Vagina (tissue), 2 donors: ENCODE results near the gene GPX1.
A peak's percentile ranks its signal among the peaks of the same experiment; 100 is the strongest.

Source experiments
- POLR2AphosphoS5 ChIP-seq, 2 donors: sonication (generic); formaldehyde crosslinking; IDR thresholded peaks; one replicate each; pipeline ENCODE4 v1.9.0; 2017; ENCODE audit warnings: antibody characterized with exemption in 2 of 2, mild to moderate bottlenecking in 2 of 2, low read depth in 1 of 2; ENCODE audit not compliant: insufficient read depth in 1 of 2
- TF ChIP-seq, protein P1 (sequence below), 3 experiments: fragments of 450-650 bp in 2 of 3; fragments of 200-600 bp in 1 of 3; sonication (generic) in 1 of 3; IDR thresholded peaks; one replicate each; pipeline ENCODE4 v1.5.1; 2017 to 2019; ENCODE audit warnings: antibody characterized with exemption in 3 of 3, mild to moderate bottlenecking in 2 of 3, moderate library complexity in 2 of 3

DNA sequence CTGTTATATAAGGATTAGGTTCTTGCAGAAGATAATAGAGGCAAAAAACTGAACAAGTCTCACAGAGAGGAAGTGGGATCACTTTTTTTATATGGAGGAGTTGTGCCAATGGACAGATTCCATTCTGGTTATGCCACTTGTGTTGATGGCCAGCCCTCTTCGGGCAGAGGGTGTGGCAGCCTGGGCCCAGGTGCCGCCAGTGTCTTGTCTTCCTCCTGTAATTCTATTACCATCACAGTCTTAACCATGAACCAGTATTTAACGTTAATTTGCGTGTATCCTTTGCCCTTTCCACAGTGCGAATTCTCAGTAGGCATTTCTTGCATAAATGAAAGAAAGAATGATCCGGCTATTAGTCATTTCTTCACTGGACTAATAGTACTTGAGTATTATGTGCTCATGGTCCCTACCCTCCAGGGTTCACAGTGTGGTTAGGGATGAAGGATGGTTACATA lies 11.3 kb downstream of the GPX1 start:
- TF ChIP-seq, protein P1, sequence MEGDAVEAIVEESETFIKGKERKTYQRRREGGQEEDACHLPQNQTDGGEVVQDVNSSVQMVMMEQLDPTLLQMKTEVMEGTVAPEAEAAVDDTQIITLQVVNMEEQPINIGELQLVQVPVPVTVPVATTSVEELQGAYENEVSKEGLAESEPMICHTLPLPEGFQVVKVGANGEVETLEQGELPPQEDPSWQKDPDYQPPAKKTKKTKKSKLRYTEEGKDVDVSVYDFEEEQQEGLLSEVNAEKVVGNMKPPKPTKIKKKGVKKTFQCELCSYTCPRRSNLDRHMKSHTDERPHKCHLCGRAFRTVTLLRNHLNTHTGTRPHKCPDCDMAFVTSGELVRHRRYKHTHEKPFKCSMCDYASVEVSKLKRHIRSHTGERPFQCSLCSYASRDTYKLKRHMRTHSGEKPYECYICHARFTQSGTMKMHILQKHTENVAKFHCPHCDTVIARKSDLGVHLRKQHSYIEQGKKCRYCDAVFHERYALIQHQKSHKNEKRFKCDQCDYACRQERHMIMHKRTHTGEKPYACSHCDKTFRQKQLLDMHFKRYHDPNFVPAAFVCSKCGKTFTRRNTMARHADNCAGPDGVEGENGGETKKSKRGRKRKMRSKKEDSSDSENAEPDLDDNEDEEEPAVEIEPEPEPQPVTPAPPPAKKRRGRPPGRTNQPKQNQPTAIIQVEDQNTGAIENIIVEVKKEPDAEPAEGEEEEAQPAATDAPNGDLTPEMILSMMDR (IDR thresholded peaks at IDR 0.05) = no peak
- peak in 1 of 2 donors; percentile 58 for TF ChIP-seq POLR2AphosphoS5 (IDR thresholded peaks at IDR 0.05; ENCODE audit: insufficient read depth in 1 of 2, low read depth in 1 of 2)
